Body of pancreas (tissue), 4 donors: Measurements from ENCODE around the gene FLOT1.

Experiments used
- POLR2A ChIP-seq, 3 donors: fragments of 450-650 bp; IDR thresholded peaks; one replicate each; pipeline ENCODE4 v1.6.1; 2016; ENCODE audit warnings: antibody characterized with exemption in 3 of 3, mild to moderate bottlenecking in 2 of 3
- TF ChIP-seq, protein P1 (sequence below), 7 experiments: fragments of 450-650 bp in 4 of 7; fragments of 200-600 bp in 3 of 7; sonication (generic) in 3 of 7; IDR thresholded peaks; one replicate each; pipeline ENCODE4 v1.5.1; 2016 to 2019; ENCODE audit warnings: antibody characterized with exemption in 7 of 7

DNA sequence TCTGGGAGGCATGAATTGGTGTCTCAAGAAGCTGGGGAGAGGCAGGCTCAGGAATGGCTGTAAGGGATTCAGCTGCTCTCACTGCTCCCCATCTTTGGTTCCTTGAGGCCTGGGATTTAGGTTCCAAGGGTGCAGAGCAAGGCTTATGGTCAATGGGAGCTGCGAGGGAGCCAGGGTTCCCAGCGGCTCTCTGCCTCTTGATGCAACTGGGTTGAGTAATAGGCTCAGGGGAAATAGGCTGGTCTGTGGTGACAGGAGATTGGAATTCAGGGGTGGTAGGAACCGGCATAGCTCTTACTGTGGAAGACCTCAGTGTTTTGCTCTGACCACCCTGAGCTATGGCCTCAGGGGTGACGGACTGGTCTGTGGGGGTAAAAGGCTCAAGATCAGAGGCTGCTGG lies 38.7 kb downstream of the FLOT1 start:
- no peak for TF ChIP-seq POLR2A (IDR thresholded peaks at IDR 0.05)
- TF ChIP-seq, protein P1, sequence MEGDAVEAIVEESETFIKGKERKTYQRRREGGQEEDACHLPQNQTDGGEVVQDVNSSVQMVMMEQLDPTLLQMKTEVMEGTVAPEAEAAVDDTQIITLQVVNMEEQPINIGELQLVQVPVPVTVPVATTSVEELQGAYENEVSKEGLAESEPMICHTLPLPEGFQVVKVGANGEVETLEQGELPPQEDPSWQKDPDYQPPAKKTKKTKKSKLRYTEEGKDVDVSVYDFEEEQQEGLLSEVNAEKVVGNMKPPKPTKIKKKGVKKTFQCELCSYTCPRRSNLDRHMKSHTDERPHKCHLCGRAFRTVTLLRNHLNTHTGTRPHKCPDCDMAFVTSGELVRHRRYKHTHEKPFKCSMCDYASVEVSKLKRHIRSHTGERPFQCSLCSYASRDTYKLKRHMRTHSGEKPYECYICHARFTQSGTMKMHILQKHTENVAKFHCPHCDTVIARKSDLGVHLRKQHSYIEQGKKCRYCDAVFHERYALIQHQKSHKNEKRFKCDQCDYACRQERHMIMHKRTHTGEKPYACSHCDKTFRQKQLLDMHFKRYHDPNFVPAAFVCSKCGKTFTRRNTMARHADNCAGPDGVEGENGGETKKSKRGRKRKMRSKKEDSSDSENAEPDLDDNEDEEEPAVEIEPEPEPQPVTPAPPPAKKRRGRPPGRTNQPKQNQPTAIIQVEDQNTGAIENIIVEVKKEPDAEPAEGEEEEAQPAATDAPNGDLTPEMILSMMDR (IDR thresholded peaks at IDR 0.05): no peak
